GM23248 (cell line): ENCODE data around the gene PCSK9. TPM values are rescaled to one million over a fixed set of nuclear protein-coding genes. Genes with fewer than 3 reads are reported as not detected.

Source experiments
- DNase-seq: peaks from one replicate; pipeline ENCODE4 v3.0.0-alpha.2; 2015
- H2AFZ ChIP-seq: fragments of 200-600 bp; sonication (generic); 2 replicates; pipeline ENCODE4 v1.6.1; 2016; ENCODE audit warnings: antibody characterized with exemption
- H3F3A ChIP-seq: fragments of 200-600 bp; sonication (generic); 2 replicates; pipeline ENCODE4 v1.6.1; 2016; ENCODE audit warnings: mild to moderate bottlenecking, antibody characterized with exemption, mixed run types; ENCODE audit not compliant: insufficient read depth
- H3K27ac ChIP-seq: fragments of 200-600 bp; sonication (generic); 2 replicates; pipeline ENCODE4 v1.5.1; 2016; ENCODE audit warnings: mild to moderate bottlenecking
- H3K27me3 ChIP-seq: fragments of 200-600 bp; sonication (generic); replicated peaks from 2 replicates; pipeline ENCODE4 v1.6.1; 2016; ENCODE audit warnings: mild to moderate bottlenecking; ENCODE audit not compliant: insufficient read depth
- H3K36me3 ChIP-seq: fragments of 200-600 bp; sonication (generic); 2 replicates; pipeline ENCODE4 v1.6.1; 2016; ENCODE audit warnings: low read depth, mild to moderate bottlenecking
- H3K4me1 ChIP-seq: fragments of 200-600 bp; sonication (generic); 2 replicates; pipeline ENCODE4 v1.6.1; 2016; ENCODE audit warnings: mild to moderate bottlenecking; ENCODE audit not compliant: insufficient read depth
- H3K4me2 ChIP-seq: fragments of 200-600 bp; sonication (generic); one replicate; pipeline ENCODE4 v1.6.1; 2016; ENCODE audit warnings: mild to moderate bottlenecking; ENCODE audit not compliant: unreplicated experiment
- H3K4me3 ChIP-seq: fragments of 200-600 bp; sonication (generic); 2 replicates; pipeline ENCODE4 v1.5.1; 2016; ENCODE audit warnings: mild to moderate bottlenecking
- H3K79me2 ChIP-seq: fragments of 200-600 bp; sonication (generic); 2 replicates; pipeline ENCODE4 v1.6.1; 2016; ENCODE audit warnings: mild to moderate bottlenecking; ENCODE audit not compliant: insufficient read depth
- H3K9ac ChIP-seq: fragments of 200-600 bp; sonication (generic); 2 replicates; pipeline ENCODE4 v1.6.1; 2016; ENCODE audit warnings: mild to moderate bottlenecking
- H3K9me2 ChIP-seq: fragments of 200-600 bp; sonication (generic); 2 replicates; pipeline ENCODE4 v1.6.1; 2016; ENCODE audit warnings: mixed run types, mild to moderate bottlenecking, moderate library complexity; ENCODE audit not compliant: insufficient read depth
- H3K9me3 ChIP-seq: fragments of 200-600 bp; sonication (generic); one replicate; pipeline ENCODE4 v1.6.1; 2017; ENCODE audit warnings: low read depth
- H4K20me1 ChIP-seq: fragments of 200-600 bp; sonication (generic); 2 replicates; pipeline ENCODE4 v1.6.0; 2016; ENCODE audit not compliant: insufficient read depth
- EZH2 ChIP-seq: fragments of 200-600 bp; sonication (generic); IDR thresholded peaks from 2 replicates; pipeline ENCODE4 v1.6.1; 2018; ENCODE audit warnings: antibody characterized with exemption, mild to moderate bottlenecking; ENCODE audit not compliant: insufficient read depth, poor library complexity, severe bottlenecking
- EZH2phosphoT487 ChIP-seq: fragments of 200-600 bp; sonication (generic); IDR thresholded peaks from 2 replicates; pipeline ENCODE4 v1.6.1; 2018; ENCODE audit warnings: antibody characterized with exemption, moderate library complexity, mild to moderate bottlenecking, low read depth; ENCODE audit not compliant: insufficient read depth
- WGBS, 2 experiments: methylation state at CpG; one replicate each; pipeline ENCODE4 v1.1.6; 2015 to 2017; ENCODE audit warnings: low lambda C conversion rate in 2 of 2, low coverage in 1 of 2; ENCODE audit errors: missing lambda C conversion rate in 2 of 2; 5-methylcytosine and 5-hydroxymethylcytosine counted together
- in situ Hi-C: fragments of 300-500 bp; cut with MboI; formaldehyde crosslinking; loops from 2 replicates; pipeline ENCODE4 v1.15.0; 2020
- polyA plus RNA-seq: library from polyadenylated mRNA; unstranded; fragments of >200 nt; fragmentation: Nextera tagmentation; extraction: Ambion mirVana; gene quantifications from 2 replicates; pipeline ENCODE4 v1.2.1, GENCODE V29; 2016
- total RNA-seq: library from RNA; depleted of rRNA; stranded (reverse); fragments of >200 nt; shearing (Covaris generic); gene quantifications from 2 replicates; pipeline ENCODE4 v1.2.3, GENCODE V29; 2014

The PCSK9 gene
- total and polyA plus RNA-seq, 2 experiments from 2014 or later = 0.11 to 0.16 TPM

GRCh38 chr1:55047611-55048010, 8.3 kb downstream of the PCSK9 start:
- Histone ChIP-seq H3K4me2 (no peak overlapping the region), H3K9me3 (no peaks in the 10 kb centered on the region), H3K27ac (no peak overlapping the region), H3K9ac (no peak overlapping the region), H2AFZ (no peak overlapping the region), H3K27me3 (peaks cover 4% of the 10 kb centered on the region; the same call in 1 of the 2 replicates), H3F3A (no peaks in the 10 kb centered on the region), H3K4me1 (no peaks in the 10 kb centered on the region), H3K9me2 (no peaks in the 10 kb centered on the region), H4K20me1 (no peaks in the 10 kb centered on the region), H3K36me3 (no peaks in the 10 kb centered on the region), H3K79me2 (no peaks in the 10 kb centered on the region), H3K4me3 (no peak overlapping the region)
- no peak for DNase-seq
- TF ChIP-seq EZH2phosphoT487 (no peak), EZH2 (no peak)
- in situ Hi-C loops = no loop called here
- WGBS, 2 experiments = 84 to 88% methylated on average over 3 of the region's 3 CpGs

- no peak for DNase-seq
- Histone ChIP-seq H3K4me2 (no peak overlapping the region), H3K9me3 (no peaks in the 10 kb centered on the region), H3K9me2 (no peaks in the 10 kb centered on the region), H2AFZ (no peak overlapping the region), H3K27ac (no peak overlapping the region), H3K9ac (no peak overlapping the region), H3K79me2 (no peaks in the 10 kb centered on the region), H3F3A (no peaks in the 10 kb centered on the region), H3K27me3 (peaks cover 3% of the 10 kb centered on the region; the same call in 1 of the 2 replicates), H3K4me1 (no peaks in the 10 kb centered on the region), H3K4me3 (no peak overlapping the region), H4K20me1 (no peaks in the 10 kb centered on the region), H3K36me3 (no peaks in the 10 kb centered on the region)
- WGBS, 2 experiments = 74 to 79% methylated on average over 11 of the region's 11 CpGs
- TF ChIP-seq EZH2phosphoT487 (no peak), EZH2 (no peak)
- in situ Hi-C loops = no loop called here
These were observed 9.3 kb downstream of the PCSK9 start for GRCh38 chr1:55048453-55049270.

- Histone ChIP-seq H3K79me2 (no peaks in the 10 kb centered on the region), H3K4me3 (no peak overlapping the region), H3K27ac (no peak overlapping the region), H3K36me3 (no peaks in the 10 kb centered on the region), H3K9me2 (no peaks in the 10 kb centered on the region), H2AFZ (no peak overlapping the region), H3K4me2 (no peak overlapping the region), H3K9ac (no peak overlapping the region), H3K4me1 (no peaks in the 10 kb centered on the region), H3F3A (no peaks in the 10 kb centered on the region), H3K9me3 (no peaks in the 10 kb centered on the region), H3K27me3 (no peaks in the 10 kb centered on the region; the same call in 1 of the 2 replicates), H4K20me1 (no peaks in the 10 kb centered on the region)
- in situ Hi-C loops = no loop called here
- TF ChIP-seq EZH2 (no peak), EZH2phosphoT487 (no peak)
- DNase-seq = no peak
- 67 to 72% methylated on average over 9 of the region's 9 CpGs for whole genome bisulfite sequencing, 2 experiments
These were observed 10.0 kb downstream of the PCSK9 start for GRCh38 chr1:55049271-55049913.

GRCh38 chr1:55049914-55050278, 10.5 kb downstream of the PCSK9 start:
- Histone ChIP-seq H3K9ac (no peak overlapping the region), H3K4me3 (no peak overlapping the region), H3K4me2 (no peak overlapping the region), H3K27ac (no peak overlapping the region), H4K20me1 (no peaks in the 10 kb centered on the region), H3K4me1 (no peaks in the 10 kb centered on the region), H3K27me3 (no peaks in the 10 kb centered on the region; the same call in 1 of the 2 replicates), H3K79me2 (no peaks in the 10 kb centered on the region), H2AFZ (no peak overlapping the region), H3K36me3 (no peaks in the 10 kb centered on the region), H3K9me3 (no peaks in the 10 kb centered on the region), H3K9me2 (no peaks in the 10 kb centered on the region), H3F3A (no peaks in the 10 kb centered on the region)
- 65 to 66% methylated on average over 8 of the region's 9 CpGs for WGBS, 2 experiments
- no peak for DNase-seq
- no peak for TF ChIP-seq EZH2phosphoT487
- no peak for TF ChIP-seq EZH2
- in situ Hi-C loops = no loop called here
